Activated B cell treated with CpG ODN at 0.5 μM for 24 hours (primary cell): ENCODE data around the gene PTPN5. TPM values are rescaled to one million over a fixed set of nuclear protein-coding genes. Genes with fewer than 3 reads are reported as not detected.

ENCODE experiments used
- ATAC-seq: fragments of 200-7000 bp; cut with Tn5 transposase; one replicate; pipeline ENCODE4 v1.10.0; 2021; ENCODE audit warnings: low read depth, mild to moderate bottlenecking, moderate library complexity
- CTCF ChIA-PET: fragments of 350-600 bp; sonication (Branson Sonifier 250); formaldehyde crosslinking; loops from one replicate; lab custom pipeline; 2021; ENCODE audit warnings: antibody characterized with exemption; lab: Charles Lee
- POLR2A ChIA-PET: fragments of 350-600 bp; sonication (Branson Sonifier 250); formaldehyde crosslinking; loops from one replicate; lab custom pipeline; 2021; ENCODE audit warnings: antibody characterized with exemption; lab: Charles Lee
- DNase-seq: peaks from one replicate; pipeline ENCODE4 v3.0.0; 2022
- H3K27ac Mint-ChIP-seq: one replicate; pipeline ENCODE4 v1.8.0; 2020; ENCODE audit warnings: mixed read lengths
- H3K27me3 Mint-ChIP-seq: one replicate; pipeline ENCODE4 v1.8.0; 2021; ENCODE audit warnings: mixed read lengths
- H3K36me3 Mint-ChIP-seq: one replicate; pipeline ENCODE4 v1.8.0; 2021; ENCODE audit warnings: low read depth, mixed read lengths
- H3K4me1 Mint-ChIP-seq: one replicate; pipeline ENCODE4 v1.8.0; 2021; ENCODE audit warnings: mixed read lengths
- H3K4me3 Mint-ChIP-seq: one replicate; pipeline ENCODE4 v1.8.0; 2020; ENCODE audit warnings: mild to moderate bottlenecking, mixed read lengths
- H3K9me3 Mint-ChIP-seq: one replicate; pipeline ENCODE4 v1.8.0; 2020; ENCODE audit warnings: mixed read lengths
- CTCF ChIP-seq: fragments of 200-600 bp; IDR thresholded peaks from one replicate; pipeline ENCODE4 v1.8.0; 2022; ENCODE audit warnings: antibody characterized with exemption, mild to moderate bottlenecking
- intact Hi-C: fragments of 100-400 bp; cut with micrococcal nuclease; formaldehyde crosslinking; loops from one replicate; pipeline ENCODE4 v1.15.1; 2024
- total RNA-seq: library from RNA; stranded (reverse); gene quantifications from 2 replicates; pipeline ENCODE4 v1.2.3, GENCODE V29; 2022

Gene PTPN5
- total RNA-seq, 1 donor from 2014 or later: not detected

- H3K27ac Mint-ChIP-seq: no peak overlapping the region
- DNase-seq: no peak
- no peaks in the 10 kb centered on the region for H3K4me1 Mint-ChIP-seq
- peaks cover 5% of the 10 kb centered on the region for H3K27me3 Mint-ChIP-seq
- H3K36me3 Mint-ChIP-seq: no peaks in the 10 kb centered on the region
- intact Hi-C loops: no loop called here
- H3K9me3 Mint-ChIP-seq: no peaks in the 10 kb centered on the region
- CTCF ChIA-PET: no interaction called here
- POLR2A ChIA-PET: no interaction called here
- ATAC-seq: no peak
- H3K4me3 Mint-ChIP-seq: no peak overlapping the region
- TF ChIP-seq CTCF: no peak
Observed at GRCh38 chr11:18714443-18714780, 77.2 kb downstream of the PTPN5 start.

- H3K36me3 Mint-ChIP-seq: no peaks in the 10 kb centered on the region
- intact Hi-C loops: no loop called here
- H3K4me1 Mint-ChIP-seq: no peaks in the 10 kb centered on the region
- CTCF ChIA-PET: no interaction called here
- H3K27me3 Mint-ChIP-seq: peaks cover 5% of the 10 kb centered on the region
- TF ChIP-seq CTCF: no peak
- POLR2A ChIA-PET: no interaction called here
- H3K4me3 Mint-ChIP-seq: no peak overlapping the region
- ATAC-seq (no peak), DNase-seq (no peak)
- no peaks in the 10 kb centered on the region for H3K9me3 Mint-ChIP-seq
- no peak overlapping the region for H3K27ac Mint-ChIP-seq
Observed at GRCh38 chr11:18713646-18714442, 77.8 kb downstream of the PTPN5 start.

GRCh38 chr11:18710545-18710944 is 81.1 kb downstream of the PTPN5 start:
- Mint-ChIP-seq H3K4me1 (peaks cover 13% of the 10 kb centered on the region), H3K27ac (no peak overlapping the region), H3K27me3 (peaks cover 13% of the 10 kb centered on the region), H3K4me3 (no peak overlapping the region), H3K9me3 (no peaks in the 10 kb centered on the region), H3K36me3 (no peaks in the 10 kb centered on the region)
- DNase-seq: no peak
- ChIA-PET CTCF (no interaction called here), POLR2A (no interaction called here)
- TF ChIP-seq CTCF: no peak
- ATAC-seq: no peak
- intact Hi-C loops: no loop called here

GRCh38 chr11:18709414-18709813 is 82.2 kb downstream of the PTPN5 start:
- ChIA-PET CTCF (interaction anchor here (1.8 kb wide), 1 partner anchor 12 kb away, joined by 6 read pairs; no protein-coding TSS in a partner anchor), POLR2A (no interaction called here)
- peaks cover 21% of the 10 kb centered on the region for H3K4me1 Mint-ChIP-seq
- H3K36me3 Mint-ChIP-seq: no peaks in the 10 kb centered on the region
- H3K27me3 Mint-ChIP-seq: peaks cover 11% of the 10 kb centered on the region
- no peak overlapping the region for H3K27ac Mint-ChIP-seq
- intact Hi-C loops: no loop called here
- no peak for TF ChIP-seq CTCF
- ATAC-seq (no peak), DNase-seq (no peak)
- H3K4me3 Mint-ChIP-seq: no peak overlapping the region
- no peaks in the 10 kb centered on the region for H3K9me3 Mint-ChIP-seq

- Mint-ChIP-seq H3K36me3 (no peaks in the 10 kb centered on the region), H3K4me1 (peaks cover 21% of the 10 kb centered on the region), H3K4me3 (peak overlapping the region; percentile 28), H3K27ac (peak overlapping the region; percentile 47), H3K27me3 (peaks cover 13% of the 10 kb centered on the region), H3K9me3 (no peaks in the 10 kb centered on the region)
- intact Hi-C loops: loop anchor here (2.0 kb wide), 1 partner anchor 73 kb away; the partner anchor contains the start of gene SPTY2D1
- ATAC-seq (no peak), DNase-seq (no peak)
- CTCF ChIA-PET: interaction anchor here (0.9 to 1.8 kb wide), 2 partner anchors 14 kb away, joined by 4 to 6 read pairs; no protein-coding TSS in a partner anchor
- POLR2A ChIA-PET: interaction anchor here (1.3 kb wide), 1 partner anchor 14 kb away, joined by 3 read pairs; no protein-coding TSS in a partner anchor
- TF ChIP-seq CTCF: no peak
Observed at GRCh38 chr11:18707811-18708340, 83.7 kb downstream of the PTPN5 start.
